ENCODE data around the gene CLEC18A. TPM values are rescaled to one million over a fixed set of nuclear protein-coding genes. Genes with fewer than 3 reads are reported as not detected.

Gene CLEC18A
- total RNA-seq, 2 experiments from 2014 or later = 0.17 to 0.19 TPM

DNA sequence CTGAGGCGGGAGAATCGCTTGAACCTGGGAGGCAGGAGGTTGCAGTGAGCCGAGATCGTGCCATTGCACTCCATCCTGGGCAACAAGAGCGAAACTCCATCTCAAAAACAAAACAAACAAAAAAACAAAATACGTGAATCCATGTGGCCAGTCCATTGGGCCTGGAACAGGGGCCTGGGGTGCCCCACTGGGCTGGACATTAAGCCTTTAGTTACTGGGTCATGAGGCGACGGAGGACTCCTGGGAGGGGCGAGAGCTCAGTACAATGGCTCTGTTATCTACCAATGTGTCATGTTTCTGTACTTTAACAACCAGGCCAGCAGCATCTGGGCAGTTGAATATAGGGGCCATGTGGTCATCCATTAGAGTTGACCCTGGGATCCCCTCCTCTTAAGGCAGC lies 18.9 kb upstream of the CLEC18A start:
- CTCF ChIA-PET = no interaction called here
- DNase-seq = no peak
- Mint-ChIP-seq H3K4me3 (no peak overlapping the region), H3K27me3 (ENCODE audit: low read depth) (no peaks in the 10 kb centered on the region), H3K27ac (no peak overlapping the region), H3K4me1 (ENCODE audit: low read depth) (no peaks in the 10 kb centered on the region), H3K36me3 (ENCODE audit: low read depth) (peaks cover 10% of the 10 kb centered on the region), H3K9me3 (no peaks in the 10 kb centered on the region)
- intact Hi-C loops (cut with micrococcal nuclease) = no loop called here

DNA sequence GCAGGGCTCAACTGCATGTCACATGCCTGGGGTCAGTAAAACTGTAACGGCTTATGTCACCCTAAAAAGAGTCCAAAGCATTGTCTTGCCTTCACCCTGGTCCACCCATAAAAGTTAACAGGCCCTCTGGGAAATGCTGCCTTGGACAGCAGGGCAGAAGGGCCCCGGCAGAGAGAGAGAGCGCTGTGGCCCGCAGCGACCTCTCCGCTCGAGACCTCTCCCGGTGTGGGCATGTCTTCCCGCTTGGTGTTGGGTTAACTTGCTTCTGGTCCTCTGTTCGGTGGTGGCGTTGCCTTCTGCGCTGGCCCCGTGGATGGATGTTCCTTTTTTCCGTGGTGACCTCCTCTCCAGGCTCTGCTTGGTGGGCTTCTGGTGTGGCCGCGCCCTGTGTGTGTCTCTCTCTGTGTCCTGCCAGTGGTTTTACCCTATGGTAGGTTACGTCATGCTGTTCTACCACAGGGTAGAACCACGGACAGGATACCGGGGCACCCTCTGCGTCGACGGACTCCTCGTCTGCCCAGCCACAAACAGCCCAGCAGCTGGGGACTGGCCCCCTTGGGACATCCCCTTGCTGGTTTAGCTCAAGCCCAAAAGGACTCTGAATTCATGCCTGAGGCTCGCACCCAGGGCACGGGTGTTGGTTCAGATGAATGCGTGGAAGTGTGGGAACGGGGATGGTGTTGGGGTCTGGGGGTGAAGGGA lies 18.3 kb upstream of the CLEC18A start:
- DNase-seq = no peak
- Mint-ChIP-seq H3K4me3 (no peak overlapping the region), H3K36me3 (ENCODE audit: low read depth) (peaks cover 10% of the 10 kb centered on the region), H3K4me1 (ENCODE audit: low read depth) (no peaks in the 10 kb centered on the region), H3K27me3 (ENCODE audit: low read depth) (no peaks in the 10 kb centered on the region), H3K9me3 (no peaks in the 10 kb centered on the region), H3K27ac (no peak overlapping the region)
- intact Hi-C loops (cut with micrococcal nuclease) = no loop called here
- CTCF ChIA-PET = no interaction called here

DNA sequence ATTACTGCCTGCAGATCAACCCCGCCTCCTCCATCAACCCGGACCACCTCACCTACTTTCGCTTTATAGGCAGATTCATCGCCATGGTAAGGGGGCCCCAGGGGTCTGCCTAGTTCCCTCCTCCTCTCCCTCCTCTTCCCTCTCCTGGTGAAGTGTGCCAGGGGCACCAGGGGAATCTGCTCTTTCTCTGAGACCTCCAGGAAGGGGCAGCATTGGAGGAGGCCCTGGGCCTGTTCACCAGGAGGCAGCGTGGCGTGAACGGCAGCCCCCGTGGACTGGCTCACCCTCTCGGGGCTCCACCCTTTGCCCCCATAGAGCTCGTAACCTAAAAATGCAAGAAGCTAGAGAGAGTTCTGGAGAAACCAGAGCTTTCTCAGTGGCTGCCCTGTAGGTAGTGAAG lies 17.1 kb upstream of the CLEC18A start:
- Mint-ChIP-seq H3K27ac (no peak overlapping the region), H3K36me3 (ENCODE audit: low read depth) (peaks cover 10% of the 10 kb centered on the region), H3K4me3 (no peak overlapping the region), H3K27me3 (ENCODE audit: low read depth) (no peaks in the 10 kb centered on the region), H3K4me1 (ENCODE audit: low read depth) (no peaks in the 10 kb centered on the region), H3K9me3 (no peaks in the 10 kb centered on the region)
- intact Hi-C loops (cut with micrococcal nuclease) = no loop called here
- no peak for DNase-seq
- CTCF ChIA-PET = no interaction called here

DNA sequence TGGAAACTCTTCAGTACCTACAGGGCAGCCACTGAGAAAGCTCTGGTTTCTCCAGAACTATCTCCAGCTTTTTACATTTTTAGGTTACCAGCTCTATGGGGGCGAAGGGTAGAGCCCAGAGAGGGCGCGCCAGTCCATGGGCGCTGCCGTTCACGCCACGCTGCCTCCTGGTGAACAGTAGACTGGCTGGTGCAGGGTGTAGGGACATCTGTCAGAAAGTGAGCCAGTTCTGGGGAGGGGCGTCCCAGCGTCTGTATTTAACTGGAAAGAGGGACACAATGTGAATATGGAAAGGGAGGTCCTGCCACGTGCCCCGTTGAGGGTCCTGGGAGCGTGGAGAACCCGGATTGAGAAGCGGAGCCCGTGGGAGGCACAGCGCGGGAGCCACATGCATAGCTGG lies 16.4 kb upstream of the CLEC18A start:
- CTCF ChIA-PET = no interaction called here
- Mint-ChIP-seq H3K9me3 (no peaks in the 10 kb centered on the region), H3K4me3 (no peak overlapping the region), H3K27me3 (ENCODE audit: low read depth) (no peaks in the 10 kb centered on the region), H3K27ac (no peak overlapping the region), H3K36me3 (ENCODE audit: low read depth) (peaks cover 10% of the 10 kb centered on the region), H3K4me1 (ENCODE audit: low read depth) (no peaks in the 10 kb centered on the region)
- DNase-seq = no peak
- intact Hi-C loops (cut with micrococcal nuclease) = no loop called here

DNA sequence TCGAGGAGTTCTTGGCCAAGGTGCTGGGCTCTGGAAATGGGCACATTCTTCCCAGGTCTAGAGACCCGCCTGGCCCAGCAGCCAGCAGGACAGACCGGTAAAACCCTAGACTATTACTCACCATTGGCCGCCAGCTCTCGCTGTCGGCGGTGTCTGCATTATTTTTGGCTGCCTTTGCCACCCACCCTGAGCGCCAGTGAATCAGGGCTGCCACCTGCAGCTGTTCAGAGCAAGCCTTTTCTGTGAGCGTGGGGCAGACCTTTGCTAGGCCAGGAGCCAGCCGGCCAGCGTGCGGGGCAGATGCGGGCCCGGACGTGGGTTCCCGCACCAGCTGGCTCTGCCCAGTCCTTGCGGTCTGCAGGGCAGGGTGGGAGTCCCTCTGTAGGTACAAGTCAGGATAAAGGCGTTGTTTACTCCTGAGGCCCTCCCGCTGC lies 15.8 kb upstream of the CLEC18A start:
- Mint-ChIP-seq H3K4me3 (no peak overlapping the region), H3K4me1 (ENCODE audit: low read depth) (no peaks in the 10 kb centered on the region), H3K27ac (no peak overlapping the region), H3K36me3 (ENCODE audit: low read depth) (peaks cover 11% of the 10 kb centered on the region), H3K27me3 (ENCODE audit: low read depth) (no peaks in the 10 kb centered on the region), H3K9me3 (no peaks in the 10 kb centered on the region)
- no peak for DNase-seq
- CTCF ChIA-PET = no interaction called here
- intact Hi-C loops (cut with micrococcal nuclease) = no loop called here

DNA sequence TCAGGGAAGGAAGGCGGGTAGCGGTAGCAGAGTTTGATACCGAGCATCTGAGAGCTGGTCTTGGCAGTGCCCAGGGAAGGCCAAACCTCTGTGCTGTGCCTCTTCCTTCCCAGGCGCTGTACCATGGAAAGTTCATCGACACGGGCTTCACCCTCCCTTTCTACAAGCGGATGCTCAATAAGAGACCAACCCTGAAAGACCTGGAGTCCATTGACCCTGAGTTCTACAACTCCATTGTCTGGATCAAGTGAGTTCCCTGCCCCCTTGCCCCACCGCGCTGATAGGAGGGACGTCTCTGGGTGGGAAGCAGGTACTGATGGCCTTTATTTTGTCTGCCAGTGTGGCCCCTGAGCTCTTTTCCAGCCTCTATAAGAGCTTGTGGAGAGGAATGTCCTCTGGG lies 15.4 kb upstream of the CLEC18A start:
- no peaks in the 10 kb centered on the region for H3K4me1 Mint-ChIP-seq (ENCODE audit: low read depth)

DNA sequence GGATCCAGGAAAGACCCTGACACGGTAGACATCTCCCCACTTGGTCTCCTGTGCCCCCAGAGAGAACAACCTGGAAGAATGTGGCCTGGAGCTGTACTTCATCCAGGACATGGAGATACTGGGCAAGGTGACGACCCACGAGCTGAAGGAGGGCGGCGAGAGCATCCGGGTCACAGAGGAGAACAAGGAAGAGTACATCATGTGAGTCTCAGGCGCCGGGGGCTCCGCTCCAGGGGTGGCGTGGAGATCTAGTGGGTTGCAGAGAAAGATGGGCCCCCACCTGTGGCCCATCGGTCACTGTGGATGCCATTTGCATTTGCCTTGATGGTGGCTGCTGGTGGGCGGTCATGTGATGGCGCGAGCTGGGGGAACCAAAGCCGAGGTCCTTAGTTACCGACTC lies 14.9 kb upstream of the CLEC18A start:
- no peak for DNase-seq
- H3K27ac Mint-ChIP-seq = no peak overlapping the region
- CTCF ChIA-PET = no interaction called here
- intact Hi-C loops (cut with micrococcal nuclease) = no loop called here
- H3K4me3 Mint-ChIP-seq = no peak overlapping the region
- H3K4me1 Mint-ChIP-seq (ENCODE audit: low read depth) = no peaks in the 10 kb centered on the region
- H3K9me3 Mint-ChIP-seq = no peaks in the 10 kb centered on the region
- H3K27me3 Mint-ChIP-seq (ENCODE audit: low read depth) = no peaks in the 10 kb centered on the region
- peaks cover 11% of the 10 kb centered on the region for H3K36me3 Mint-ChIP-seq (ENCODE audit: low read depth)

More for the DNA sequence above, 15.4 kb upstream of the CLEC18A start:
- intact Hi-C loops (cut with micrococcal nuclease) = no loop called here
- no peaks in the 10 kb centered on the region for H3K27me3 Mint-ChIP-seq (ENCODE audit: low read depth)
- no peak overlapping the region for H3K4me3 Mint-ChIP-seq
- H3K9me3 Mint-ChIP-seq = no peaks in the 10 kb centered on the region
- DNase-seq = no peak
- H3K36me3 Mint-ChIP-seq (ENCODE audit: low read depth) = peaks cover 11% of the 10 kb centered on the region
- CTCF ChIA-PET = no interaction called here
- H3K27ac Mint-ChIP-seq = no peak overlapping the region

DNA sequence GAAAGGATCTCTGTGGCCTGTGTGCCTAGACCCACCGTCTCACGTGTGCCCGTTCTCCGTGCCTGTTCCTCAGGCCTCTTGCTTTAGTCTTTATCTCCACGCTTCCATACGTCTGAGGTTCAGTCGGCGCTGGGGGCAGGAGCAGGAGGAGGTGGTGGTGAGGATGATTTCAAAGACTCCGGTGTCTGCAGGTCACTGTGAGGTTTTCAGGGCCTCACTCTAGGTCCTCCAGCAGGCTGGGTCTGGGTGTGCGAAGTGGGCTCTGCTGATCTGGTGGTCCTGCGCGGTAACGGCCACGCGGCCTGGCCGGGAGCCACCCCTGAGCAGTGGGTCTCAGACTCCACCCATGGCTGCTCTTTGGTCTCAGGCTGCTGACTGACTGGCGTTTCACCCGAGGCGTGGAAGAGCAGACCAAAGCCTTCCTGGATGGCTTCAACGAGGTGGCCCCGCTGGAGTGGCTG lies 14.4 kb upstream of the CLEC18A start:
- Mint-ChIP-seq H3K27me3 (ENCODE audit: low read depth) (no peaks in the 10 kb centered on the region), H3K4me3 (no peak overlapping the region), H3K36me3 (ENCODE audit: low read depth) (peaks cover 10% of the 10 kb centered on the region), H3K27ac (no peak overlapping the region), H3K4me1 (ENCODE audit: low read depth) (no peaks in the 10 kb centered on the region), H3K9me3 (no peaks in the 10 kb centered on the region)
- CTCF ChIA-PET = no interaction called here
- intact Hi-C loops (cut with micrococcal nuclease) = no loop called here
- DNase-seq = no peak

DNA sequence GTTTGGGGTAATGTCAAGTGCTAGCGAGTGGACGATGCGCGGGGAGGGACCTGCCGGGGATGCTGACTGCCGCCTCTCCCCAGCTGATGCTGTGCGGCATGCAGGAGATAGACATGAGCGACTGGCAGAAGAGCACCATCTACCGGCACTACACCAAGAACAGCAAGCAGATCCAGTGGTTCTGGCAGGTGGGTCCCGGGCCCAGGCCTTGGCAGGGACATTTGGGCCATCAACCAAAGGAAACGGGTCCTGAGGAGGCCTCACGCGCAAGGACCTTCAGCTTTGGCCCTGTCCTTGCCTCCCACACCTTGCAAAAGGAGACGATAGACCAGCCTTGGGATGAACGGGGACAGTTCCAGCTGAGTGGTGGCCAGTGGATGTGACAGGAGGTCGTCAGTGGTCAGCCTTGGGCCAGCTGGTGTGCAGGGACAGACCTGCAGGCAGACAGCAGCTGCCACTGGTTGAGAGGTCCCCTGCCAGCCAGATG lies 13.6 kb upstream of the CLEC18A start:
- Mint-ChIP-seq H3K27me3 (ENCODE audit: low read depth) (no peaks in the 10 kb centered on the region), H3K4me3 (no peak overlapping the region), H3K4me1 (ENCODE audit: low read depth) (no peaks in the 10 kb centered on the region), H3K9me3 (no peaks in the 10 kb centered on the region), H3K27ac (no peak overlapping the region), H3K36me3 (ENCODE audit: low read depth) (peaks cover 7% of the 10 kb centered on the region)
- intact Hi-C loops (cut with micrococcal nuclease) = no loop called here
- DNase-seq = no peak
- CTCF ChIA-PET = no interaction called here

DNA sequence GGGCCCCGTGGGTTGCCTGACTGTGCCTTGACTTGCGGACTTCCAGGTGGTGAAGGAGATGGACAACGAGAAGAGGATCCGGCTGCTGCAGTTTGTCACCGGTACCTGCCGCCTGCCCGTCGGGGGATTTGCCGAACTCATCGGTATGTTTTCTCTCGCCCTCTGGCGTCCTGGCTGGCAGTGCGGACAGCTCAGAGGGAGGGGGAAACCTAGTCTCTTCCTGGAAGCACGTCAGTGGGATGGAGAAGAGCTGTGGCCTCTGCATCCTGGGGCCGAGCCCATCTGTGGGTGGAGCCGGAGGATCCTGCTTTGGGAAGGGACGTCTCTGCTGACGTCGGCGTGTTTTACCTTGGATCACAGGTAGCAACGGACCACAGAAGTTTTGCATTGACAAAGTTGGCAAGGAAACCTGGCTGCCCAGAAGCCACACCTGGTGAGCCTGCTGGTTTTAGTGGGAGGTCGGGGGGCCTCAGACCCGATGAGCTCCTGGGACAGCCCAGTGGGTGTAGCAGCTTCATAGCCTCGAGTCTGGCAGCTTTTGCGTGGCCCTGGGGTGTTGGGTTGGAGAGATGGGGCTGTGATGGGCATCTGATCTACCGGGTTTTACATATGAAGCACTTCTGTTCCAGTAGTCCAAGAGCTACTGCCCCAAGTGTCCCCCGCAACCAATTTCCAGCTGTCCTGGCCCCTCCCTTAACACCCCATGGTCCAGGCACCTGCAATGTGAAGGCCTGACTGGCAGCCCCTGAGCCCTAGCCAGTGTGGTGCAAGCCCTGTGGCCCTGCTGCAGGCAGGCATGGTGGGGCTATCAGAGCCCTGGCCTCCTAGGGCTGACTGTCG lies 11.9 kb upstream of the CLEC18A start:
- DNase-seq = no peak
- CTCF ChIA-PET = interaction anchor here (3.7 kb wide), 1 partner anchor 9 kb away, joined by 22 read pairs; no protein-coding TSS in a partner anchor
- no peaks in the 10 kb centered on the region for H3K9me3 Mint-ChIP-seq
- intact Hi-C loops (cut with micrococcal nuclease) = no loop called here
- H3K4me3 Mint-ChIP-seq = no peak overlapping the region
- no peaks in the 10 kb centered on the region for H3K27me3 Mint-ChIP-seq (ENCODE audit: low read depth)
- H3K36me3 Mint-ChIP-seq (ENCODE audit: low read depth) = peaks cover 7% of the 10 kb centered on the region
- H3K4me1 Mint-ChIP-seq (ENCODE audit: low read depth) = no peaks in the 10 kb centered on the region
- no peak overlapping the region for H3K27ac Mint-ChIP-seq

DNA sequence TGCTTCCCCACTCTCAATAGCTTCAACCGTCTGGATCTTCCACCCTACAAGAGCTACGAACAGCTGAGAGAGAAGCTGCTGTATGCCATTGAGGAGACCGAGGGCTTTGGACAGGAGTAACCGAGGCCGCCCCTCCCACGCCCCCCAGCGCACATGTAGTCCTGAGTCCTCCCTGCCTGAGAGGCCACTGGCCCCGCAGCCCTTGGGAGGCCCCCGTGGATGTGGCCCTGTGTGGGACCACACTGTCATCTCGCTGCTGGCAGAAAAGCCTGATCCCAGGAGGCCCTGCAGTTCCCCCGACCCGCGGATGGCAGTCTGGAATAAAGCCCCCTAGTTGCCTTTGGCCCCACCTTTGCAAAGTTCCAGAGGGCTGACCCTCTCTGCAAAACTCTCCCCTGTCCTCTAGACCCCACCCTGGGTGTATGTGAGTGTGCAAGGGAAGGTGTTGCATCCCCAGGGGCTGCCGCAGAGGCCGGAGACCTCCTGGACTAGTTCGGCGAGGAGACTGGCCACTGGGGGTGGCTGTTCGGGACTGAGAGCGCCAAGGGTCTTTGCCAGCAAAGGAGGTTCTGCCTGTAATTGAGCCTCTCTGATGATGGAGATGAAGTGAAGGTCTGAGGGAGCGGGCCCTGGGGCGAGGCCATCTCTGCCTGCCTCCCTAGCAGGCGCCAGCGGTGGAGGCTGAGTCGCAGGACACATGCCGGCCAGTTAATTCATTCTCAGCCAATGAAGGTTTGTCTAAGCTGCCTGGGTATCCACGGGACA lies 11.1 kb upstream of the CLEC18A start:
- Mint-ChIP-seq H3K27ac (no peak overlapping the region), H3K4me3 (no peak overlapping the region), H3K4me1 (ENCODE audit: low read depth) (no peaks in the 10 kb centered on the region), H3K36me3 (ENCODE audit: low read depth) (peaks cover 7% of the 10 kb centered on the region), H3K9me3 (no peaks in the 10 kb centered on the region), H3K27me3 (ENCODE audit: low read depth) (no peaks in the 10 kb centered on the region)
- intact Hi-C loops (cut with micrococcal nuclease) = no loop called here
- no peak for DNase-seq
- CTCF ChIA-PET = interaction anchor here (3.7 kb wide), 1 partner anchor 10 kb away, joined by 22 read pairs; no protein-coding TSS in a partner anchor

DNA sequence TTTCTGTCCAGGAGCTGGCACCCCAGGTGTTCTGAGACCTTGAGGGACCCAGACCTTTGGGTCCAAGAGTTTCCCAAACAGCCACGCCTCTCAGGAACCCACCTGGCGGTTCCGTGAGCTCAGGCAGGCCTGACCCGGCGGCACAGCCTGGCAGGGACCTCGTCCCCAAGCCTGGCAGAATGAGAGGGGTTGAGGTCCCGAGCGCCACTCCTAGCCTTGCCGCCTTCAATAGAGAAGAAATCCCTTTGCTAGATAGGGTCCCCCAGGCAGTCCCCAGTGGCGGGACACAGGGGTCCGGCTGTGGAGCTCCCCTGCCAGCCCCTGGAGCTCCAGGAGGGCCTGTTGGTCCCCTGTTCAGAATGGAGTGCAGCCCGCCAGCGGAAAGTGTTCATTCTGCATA lies 10.5 kb upstream of the CLEC18A start:
- Mint-ChIP-seq H3K27me3 (ENCODE audit: low read depth) (no peaks in the 10 kb centered on the region), H3K27ac (no peak overlapping the region), H3K4me3 (no peak overlapping the region), H3K9me3 (no peaks in the 10 kb centered on the region), H3K36me3 (ENCODE audit: low read depth) (peaks cover 7% of the 10 kb centered on the region), H3K4me1 (ENCODE audit: low read depth) (no peaks in the 10 kb centered on the region)
- DNase-seq = no peak
- intact Hi-C loops (cut with micrococcal nuclease) = no loop called here
- CTCF ChIA-PET = interaction anchor here (1.2 to 3.7 kb wide), 2 partner anchors 11 to 144 kb away, joined by 3 to 22 read pairs; no protein-coding TSS in a partner anchor
